Measurements from ENCODE around the gene CCNF.
A peak's percentile ranks its signal among the peaks of the same experiment; 100 is the strongest.
"Not testable (repeated sequence)": the region's sequence is repeated elsewhere in the genome, so short reads cannot be mapped to it uniquely, and the experiment has no call there.

CCNF gene, protein sequence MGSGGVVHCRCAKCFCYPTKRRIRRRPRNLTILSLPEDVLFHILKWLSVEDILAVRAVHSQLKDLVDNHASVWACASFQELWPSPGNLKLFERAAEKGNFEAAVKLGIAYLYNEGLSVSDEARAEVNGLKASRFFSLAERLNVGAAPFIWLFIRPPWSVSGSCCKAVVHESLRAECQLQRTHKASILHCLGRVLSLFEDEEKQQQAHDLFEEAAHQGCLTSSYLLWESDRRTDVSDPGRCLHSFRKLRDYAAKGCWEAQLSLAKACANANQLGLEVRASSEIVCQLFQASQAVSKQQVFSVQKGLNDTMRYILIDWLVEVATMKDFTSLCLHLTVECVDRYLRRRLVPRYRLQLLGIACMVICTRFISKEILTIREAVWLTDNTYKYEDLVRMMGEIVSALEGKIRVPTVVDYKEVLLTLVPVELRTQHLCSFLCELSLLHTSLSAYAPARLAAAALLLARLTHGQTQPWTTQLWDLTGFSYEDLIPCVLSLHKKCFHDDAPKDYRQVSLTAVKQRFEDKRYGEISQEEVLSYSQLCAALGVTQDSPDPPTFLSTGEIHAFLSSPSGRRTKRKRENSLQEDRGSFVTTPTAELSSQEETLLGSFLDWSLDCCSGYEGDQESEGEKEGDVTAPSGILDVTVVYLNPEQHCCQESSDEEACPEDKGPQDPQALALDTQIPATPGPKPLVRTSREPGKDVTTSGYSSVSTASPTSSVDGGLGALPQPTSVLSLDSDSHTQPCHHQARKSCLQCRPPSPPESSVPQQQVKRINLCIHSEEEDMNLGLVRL

DNA sequence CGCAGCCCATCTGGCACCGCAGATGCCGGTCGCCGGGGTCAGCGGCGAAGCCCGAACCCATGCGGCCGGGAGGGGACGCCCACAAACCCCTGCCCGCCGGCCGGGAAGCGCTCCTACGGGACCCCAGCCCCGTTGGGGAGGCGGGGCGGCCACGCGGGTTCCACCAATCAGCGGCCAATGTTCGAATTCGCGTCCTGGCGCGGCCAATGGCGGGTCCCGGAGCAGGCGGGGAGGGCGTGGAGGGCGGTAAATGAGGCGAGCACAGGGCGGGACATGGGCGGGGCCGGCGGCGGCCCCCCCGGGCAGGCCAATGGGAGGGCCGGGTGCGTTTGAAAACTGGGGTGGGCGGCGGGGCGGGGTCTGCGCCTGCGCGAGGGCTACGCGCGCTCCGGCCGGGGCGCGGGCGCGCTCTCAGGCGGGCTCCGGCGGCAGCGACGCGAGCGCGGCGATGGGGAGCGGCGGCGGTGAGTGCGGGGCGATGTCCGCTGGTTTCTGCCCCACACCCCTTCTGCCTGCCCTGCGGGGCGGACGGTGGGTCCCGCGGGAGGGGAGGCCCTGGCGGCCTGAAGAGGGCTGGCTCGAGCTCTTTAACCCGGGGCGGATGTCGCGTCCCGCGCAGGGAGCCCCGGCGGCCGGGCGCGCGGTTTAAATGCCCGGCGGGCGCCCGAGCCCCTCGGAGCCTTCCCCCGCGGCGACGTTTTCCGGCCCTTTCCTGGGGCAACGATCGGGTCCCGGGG is at the start of gene CCNF:
CCNF (plus strand) TSS at position 414 of the 737 bp plus-strand sequence; CDS start at position 449, 35 bp downstream.
- no peak within 1 kb of the TSS for H3K27ac ChIP-seq (ENCODE audit: low read length)
- H3K4me1 ChIP-seq (ENCODE audit: control insufficient read depth in 1 of 2, insufficient read depth in 2 of 2, low read length in 2 of 2) = peaks cover 4 to 10% of the 10 kb centered on the region in 2 donors
- H3K9me3 ChIP-seq (ENCODE audit: control insufficient read depth in 1 of 2, low read length in 2 of 2) = no peaks in the 10 kb centered on the region
- H3K4me3 ChIP-seq (ENCODE audit: low read depth in 1 of 2, low read length in 2 of 2) = peak within 1 kb of the TSS; percentile 64 to 86
- no peaks in the 10 kb centered on the region for H3K27me3 ChIP-seq (ENCODE audit: low read depth, low read length)
- no peaks in the 10 kb centered on the region for H3K36me3 ChIP-seq (ENCODE audit: control insufficient read depth in 1 of 2, insufficient read depth in 2 of 2, low read length in 2 of 2)

DNA sequence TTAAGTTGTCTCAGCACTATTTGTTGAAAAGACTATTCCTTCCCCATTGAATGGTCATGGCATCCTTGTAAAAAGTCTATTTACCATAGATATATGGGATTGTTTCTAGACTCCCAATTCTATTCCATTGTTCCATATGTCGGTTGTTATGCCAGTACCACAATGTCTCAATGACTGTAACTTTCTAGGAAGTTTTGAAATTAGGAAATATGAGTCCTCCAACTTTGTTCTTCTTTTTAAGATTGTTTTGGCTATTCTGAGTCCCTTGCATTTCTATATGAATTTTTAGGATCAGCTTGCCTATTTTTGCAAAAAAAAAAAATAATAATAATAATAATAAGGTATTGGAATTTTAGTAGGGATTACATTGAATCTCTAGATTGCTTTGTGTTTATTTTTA is 45.7 kb upstream of the CCNF start:
- H3K36me3 ChIP-seq (ENCODE audit: control insufficient read depth in 1 of 2, insufficient read depth in 2 of 2, low read length in 2 of 2) = no peaks in the 10 kb centered on the region
- no peaks in the 10 kb centered on the region for H3K9me3 ChIP-seq (ENCODE audit: control insufficient read depth in 1 of 2, low read length in 2 of 2)
- H3K27ac ChIP-seq (ENCODE audit: low read length) = no peak overlapping the region
- H3K4me1 ChIP-seq (ENCODE audit: control insufficient read depth in 1 of 2, insufficient read depth in 2 of 2, low read length in 2 of 2) = no peaks in the 10 kb centered on the region
- H3K27me3 ChIP-seq (ENCODE audit: low read depth, low read length) = no peaks in the 10 kb centered on the region
- H3K4me3 ChIP-seq (ENCODE audit: low read depth in 1 of 2, low read length in 2 of 2) = no peak overlapping the region

DNA sequence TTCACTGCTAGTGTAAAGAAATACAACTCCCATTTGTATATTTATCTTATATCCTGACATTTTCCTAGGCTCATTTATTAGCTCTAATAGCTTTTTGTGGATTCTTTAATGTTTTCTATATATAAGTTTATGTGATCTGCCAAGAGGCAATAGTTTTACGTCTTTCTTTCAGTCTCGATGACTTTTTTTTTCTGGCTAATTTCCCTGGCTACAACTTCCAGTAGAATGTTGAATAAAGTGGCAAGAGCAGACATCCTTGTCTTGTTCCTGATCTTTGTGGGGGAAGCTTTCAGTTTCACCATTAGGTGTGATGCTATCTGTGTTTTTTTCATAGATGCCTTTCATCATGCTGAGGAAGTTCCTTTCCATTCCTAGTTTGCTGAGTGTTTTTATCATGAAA is 44.8 kb upstream of the CCNF start:
- peaks cover 0 to 5% of the 10 kb centered on the region in 2 donors for H3K9me3 ChIP-seq (ENCODE audit: control insufficient read depth in 1 of 2, low read length in 2 of 2)

DNA sequence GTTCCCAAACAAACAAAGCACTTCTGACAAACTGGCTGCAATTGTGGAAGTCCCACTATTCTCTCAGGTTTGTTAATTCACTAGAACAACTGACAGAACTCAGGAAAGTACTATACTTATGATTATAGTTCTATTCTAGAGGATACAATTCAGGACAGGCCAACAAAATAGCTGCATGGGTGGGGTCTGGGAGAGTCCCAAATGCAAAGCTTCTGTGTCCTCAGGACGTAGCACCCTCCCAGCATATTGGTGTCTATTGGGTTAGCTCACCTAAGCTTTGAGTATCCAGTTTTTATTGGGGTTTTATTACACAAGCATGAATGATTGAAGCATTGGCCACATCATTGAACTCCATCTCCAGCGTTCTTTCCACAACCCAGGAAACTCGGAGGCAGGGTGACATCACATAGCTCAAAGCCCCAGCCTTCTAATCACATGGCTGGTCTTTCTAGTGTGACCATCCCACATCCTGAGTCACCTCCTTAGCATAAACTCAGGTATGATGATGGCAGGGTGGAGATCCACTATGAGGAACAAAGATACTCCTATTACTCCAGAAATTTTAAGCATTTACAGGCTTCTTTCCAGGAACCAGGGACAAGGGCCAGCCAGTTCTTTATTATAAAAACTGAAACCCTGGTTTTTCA is 43.9 kb upstream of the CCNF start:
- Histone ChIP-seq H3K27me3 (ENCODE audit: low read depth, low read length) (no peaks in the 10 kb centered on the region), H3K4me3 (ENCODE audit: low read depth in 1 of 2, low read length in 2 of 2) (no peak overlapping the region), H3K36me3 (ENCODE audit: control insufficient read depth in 1 of 2, insufficient read depth in 2 of 2, low read length in 2 of 2) (no peaks in the 10 kb centered on the region), H3K4me1 (ENCODE audit: control insufficient read depth in 1 of 2, insufficient read depth in 2 of 2, low read length in 2 of 2) (no peaks in the 10 kb centered on the region), H3K9me3 (ENCODE audit: control insufficient read depth in 1 of 2, low read length in 2 of 2) (peaks cover 0 to 5% of the 10 kb centered on the region in 2 donors), H3K27ac (ENCODE audit: low read length) (no peak overlapping the region)

More for the DNA sequence above, 44.8 kb upstream of the CCNF start:
- Histone ChIP-seq H3K36me3 (ENCODE audit: control insufficient read depth in 1 of 2, insufficient read depth in 2 of 2, low read length in 2 of 2) (no peaks in the 10 kb centered on the region), H3K27ac (ENCODE audit: low read length) (no peak overlapping the region), H3K4me1 (ENCODE audit: control insufficient read depth in 1 of 2, insufficient read depth in 2 of 2, low read length in 2 of 2) (no peaks in the 10 kb centered on the region), H3K27me3 (ENCODE audit: low read depth, low read length) (no peaks in the 10 kb centered on the region), H3K4me3 (ENCODE audit: low read depth in 1 of 2, low read length in 2 of 2) (no peak overlapping the region)

DNA sequence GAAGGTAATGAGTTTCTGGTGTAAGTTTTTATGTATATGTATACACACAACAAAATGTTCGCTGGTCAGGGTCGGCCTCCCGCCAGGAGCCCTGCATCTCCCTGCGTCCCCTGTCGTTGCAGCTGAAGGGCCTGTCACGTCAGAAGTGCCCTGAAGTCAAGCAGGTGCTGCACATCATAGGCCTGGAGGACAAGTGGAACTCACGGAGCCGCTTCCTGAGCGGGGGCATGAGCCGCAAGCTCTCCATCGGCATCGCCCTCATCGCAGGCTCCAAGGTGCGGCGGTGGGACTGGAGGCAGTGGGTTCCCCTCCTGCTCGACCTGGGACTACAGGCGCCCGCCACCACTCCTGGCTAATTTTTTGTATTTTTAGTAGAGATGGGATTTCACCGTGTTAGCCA is 43.3 kb upstream of the CCNF start:
- H3K9me3 ChIP-seq (ENCODE audit: control insufficient read depth in 1 of 2, low read length in 2 of 2); H3K36me3 ChIP-seq (ENCODE audit: control insufficient read depth in 1 of 2, insufficient read depth in 2 of 2, low read length in 2 of 2); H3K4me3 ChIP-seq (ENCODE audit: low read depth in 1 of 2, low read length in 2 of 2); H3K4me1 ChIP-seq (ENCODE audit: control insufficient read depth in 1 of 2, insufficient read depth in 2 of 2, low read length in 2 of 2); H3K27ac ChIP-seq (ENCODE audit: low read length); H3K27me3 ChIP-seq (ENCODE audit: low read depth, low read length): not testable (repeated sequence)

DNA sequence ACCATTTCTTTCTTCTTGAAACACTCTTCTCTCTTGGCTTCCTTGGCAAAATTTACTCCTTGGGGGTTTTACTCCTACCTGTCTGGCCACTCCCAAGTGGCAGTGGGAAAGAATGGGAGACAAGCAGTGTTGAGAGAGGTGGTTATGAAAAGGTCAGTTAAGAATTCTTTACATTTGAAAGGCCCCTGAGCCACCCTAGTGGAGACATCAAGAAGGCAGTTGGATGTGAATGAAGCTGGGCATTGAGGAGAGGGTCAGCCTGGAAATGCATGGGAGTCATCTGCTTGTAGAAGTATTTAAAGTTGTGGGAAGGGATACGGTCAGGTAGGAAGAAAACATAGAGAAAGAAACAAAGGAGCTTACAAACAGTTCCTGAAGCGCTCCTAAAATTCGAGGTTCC is 42.3 kb upstream of the CCNF start:
- Histone ChIP-seq H3K4me3 (ENCODE audit: low read depth in 1 of 2, low read length in 2 of 2) (no peak overlapping the region), H3K27ac (ENCODE audit: low read length) (no peak overlapping the region), H3K27me3 (ENCODE audit: low read depth, low read length) (no peaks in the 10 kb centered on the region), H3K9me3 (ENCODE audit: control insufficient read depth in 1 of 2, low read length in 2 of 2) (peaks cover 0 to 5% of the 10 kb centered on the region in 2 donors), H3K4me1 (ENCODE audit: control insufficient read depth in 1 of 2, insufficient read depth in 2 of 2, low read length in 2 of 2) (no peaks in the 10 kb centered on the region), H3K36me3 (ENCODE audit: control insufficient read depth in 1 of 2, insufficient read depth in 2 of 2, low read length in 2 of 2) (no peaks in the 10 kb centered on the region)

DNA sequence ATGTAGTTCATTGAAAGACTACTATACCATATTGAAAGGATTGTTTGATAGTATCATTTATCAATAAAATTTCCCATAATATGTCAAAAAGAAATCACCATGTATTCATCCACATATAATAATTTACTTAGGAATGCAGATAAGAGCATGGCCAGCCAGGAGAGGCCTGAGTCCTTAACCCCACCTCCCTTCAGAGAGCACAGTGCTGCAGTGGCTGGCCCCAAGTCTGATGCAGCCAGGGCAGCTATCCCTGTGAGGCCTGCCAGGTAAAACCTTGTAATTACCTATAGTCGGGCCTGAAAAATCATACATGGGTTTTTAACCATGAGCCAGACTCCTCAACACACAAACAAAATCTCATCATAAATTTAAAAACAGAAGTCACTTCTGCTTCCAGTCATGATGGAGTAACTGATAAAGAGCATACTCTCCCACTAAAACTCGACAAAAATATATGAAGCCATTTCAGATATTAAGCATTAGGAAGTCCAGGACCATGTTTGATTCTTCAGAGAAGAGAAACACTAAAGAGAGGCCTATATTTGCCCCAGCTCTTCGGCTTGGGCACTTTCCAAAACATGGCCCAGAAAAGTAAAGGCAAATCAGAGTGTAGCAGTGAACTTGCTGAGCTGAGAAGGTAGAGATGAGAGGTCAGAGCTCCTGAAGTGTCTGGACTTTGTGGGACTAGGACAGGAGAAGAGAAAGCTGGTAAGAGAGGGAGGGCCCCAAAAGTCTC is 40.9 kb upstream of the CCNF start:
- Histone ChIP-seq H3K4me3 (ENCODE audit: low read depth in 1 of 2, low read length in 2 of 2) (no peak overlapping the region), H3K27ac (ENCODE audit: low read length) (no peak overlapping the region), H3K27me3 (ENCODE audit: low read depth, low read length) (no peaks in the 10 kb centered on the region), H3K9me3 (ENCODE audit: control insufficient read depth in 1 of 2, low read length in 2 of 2) (peaks cover 0 to 5% of the 10 kb centered on the region in 2 donors), H3K36me3 (ENCODE audit: control insufficient read depth in 1 of 2, insufficient read depth in 2 of 2, low read length in 2 of 2) (no peaks in the 10 kb centered on the region), H3K4me1 (ENCODE audit: control insufficient read depth in 1 of 2, insufficient read depth in 2 of 2, low read length in 2 of 2) (no peaks in the 10 kb centered on the region)

DNA sequence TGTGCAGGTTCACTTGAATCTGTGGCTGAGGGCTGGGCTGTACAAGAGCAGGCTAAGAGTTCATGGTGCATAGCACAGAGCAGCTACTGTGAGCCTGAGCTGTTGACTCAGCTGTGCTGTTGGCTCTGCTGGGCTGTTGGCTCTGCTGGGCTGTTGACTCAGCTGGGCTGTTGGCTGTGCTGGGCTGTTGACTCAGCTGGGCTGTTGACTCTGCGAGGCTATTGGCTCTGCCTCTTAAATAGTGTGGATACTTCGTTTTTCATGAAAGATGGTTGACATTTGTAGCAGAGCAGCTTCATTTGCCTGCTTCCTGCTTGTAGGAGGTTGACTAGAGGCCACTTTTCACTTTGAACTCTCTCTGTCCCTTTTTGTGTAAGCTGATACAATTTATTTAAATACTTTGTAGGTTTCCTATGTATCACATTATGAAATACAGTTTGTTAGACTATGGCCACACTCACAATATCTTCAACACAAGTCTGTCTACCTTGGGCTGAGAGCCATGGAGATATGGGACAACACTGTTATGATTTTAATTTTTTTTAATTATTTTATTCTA is 40.3 kb upstream of the CCNF start:
- Histone ChIP-seq H3K4me3 (ENCODE audit: low read depth in 1 of 2, low read length in 2 of 2) (no peak overlapping the region), H3K9me3 (ENCODE audit: control insufficient read depth in 1 of 2, low read length in 2 of 2) (peaks cover 0 to 5% of the 10 kb centered on the region in 2 donors), H3K4me1 (ENCODE audit: control insufficient read depth in 1 of 2, insufficient read depth in 2 of 2, low read length in 2 of 2) (no peaks in the 10 kb centered on the region), H3K27ac (ENCODE audit: low read length) (no peak overlapping the region), H3K36me3 (ENCODE audit: control insufficient read depth in 1 of 2, insufficient read depth in 2 of 2, low read length in 2 of 2) (no peaks in the 10 kb centered on the region), H3K27me3 (ENCODE audit: low read depth, low read length) (no peaks in the 10 kb centered on the region)

DNA sequence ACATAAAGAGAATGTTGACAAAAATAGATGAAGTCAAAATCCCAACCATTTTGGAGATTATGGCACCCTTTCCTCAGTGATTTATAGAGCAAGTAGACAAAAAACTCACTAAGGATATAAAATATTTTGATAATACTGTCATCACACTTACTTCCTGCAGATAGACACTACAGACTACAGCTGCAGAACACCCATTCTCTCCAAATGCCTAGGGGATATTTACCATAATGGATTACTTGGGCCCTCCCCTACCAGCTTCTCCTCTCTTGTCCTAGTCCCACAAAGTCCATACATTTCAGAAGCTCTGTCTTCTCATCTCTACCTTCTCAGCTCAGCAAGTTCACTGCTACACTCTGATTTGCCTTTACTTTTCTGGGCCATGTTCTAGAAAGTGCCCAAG is 37.2 kb upstream of the CCNF start:
- no peak overlapping the region for H3K4me3 ChIP-seq (ENCODE audit: low read depth in 1 of 2, low read length in 2 of 2)
- H3K36me3 ChIP-seq (ENCODE audit: control insufficient read depth in 1 of 2, insufficient read depth in 2 of 2, low read length in 2 of 2) = no peaks in the 10 kb centered on the region
- H3K4me1 ChIP-seq (ENCODE audit: control insufficient read depth in 1 of 2, insufficient read depth in 2 of 2, low read length in 2 of 2) = no peaks in the 10 kb centered on the region
- no peaks in the 10 kb centered on the region for H3K27me3 ChIP-seq (ENCODE audit: low read depth, low read length)
- no peak overlapping the region for H3K27ac ChIP-seq (ENCODE audit: low read length)
- peaks cover 0 to 5% of the 10 kb centered on the region in 2 donors for H3K9me3 ChIP-seq (ENCODE audit: control insufficient read depth in 1 of 2, low read length in 2 of 2)

DNA sequence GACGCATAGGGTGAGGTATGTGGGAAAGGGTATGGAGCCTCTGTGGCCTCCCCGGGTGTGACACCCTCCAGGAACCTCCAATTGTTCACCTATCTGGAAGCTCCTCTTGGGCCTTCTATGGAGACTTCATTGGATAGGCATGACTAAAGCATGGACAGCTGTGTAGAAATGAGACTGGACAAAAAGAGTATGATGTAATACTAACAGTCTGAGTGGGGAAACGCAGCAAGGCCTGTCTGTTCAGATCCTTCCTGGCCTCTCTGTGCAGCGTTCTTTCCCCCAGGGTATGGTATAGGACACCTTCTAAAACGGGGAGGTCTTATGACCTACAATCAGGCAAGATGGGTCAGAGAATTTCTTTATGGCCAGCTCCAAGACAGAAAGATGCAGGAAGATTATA is 30.7 kb upstream of the CCNF start:
- H3K36me3 ChIP-seq (ENCODE audit: control insufficient read depth in 1 of 2, insufficient read depth in 2 of 2, low read length in 2 of 2) = no peaks in the 10 kb centered on the region
- H3K9me3 ChIP-seq (ENCODE audit: control insufficient read depth in 1 of 2, low read length in 2 of 2) = no peaks in the 10 kb centered on the region
- no peaks in the 10 kb centered on the region for H3K27me3 ChIP-seq (ENCODE audit: low read depth, low read length)
- H3K27ac ChIP-seq (ENCODE audit: low read length) = no peak overlapping the region
- no peak overlapping the region for H3K4me3 ChIP-seq (ENCODE audit: low read depth in 1 of 2, low read length in 2 of 2)
- H3K4me1 ChIP-seq (ENCODE audit: control insufficient read depth in 1 of 2, insufficient read depth in 2 of 2, low read length in 2 of 2) = no peaks in the 10 kb centered on the region
